BLaER1 (cell line): ENCODE measurements around the gene LRRTM4.
"Not testable (repeated sequence)": the region's sequence is repeated elsewhere in the genome, so short reads cannot be mapped to it uniquely, and the experiment has no call there.

Experiments used
- H3K27ac ChIP-seq: shearing (Covaris generic); formaldehyde crosslinking; 2 replicates; pipeline ENCODE4 v1.8.1; 2022
- H3K27me3 ChIP-seq: shearing (Covaris generic); formaldehyde crosslinking; 2 replicates; pipeline ENCODE4 v1.8.1; 2022
- H3K36me3 ChIP-seq: shearing (Covaris generic); formaldehyde crosslinking; 2 replicates; pipeline ENCODE4 v1.8.1; 2022
- H3K4me1 ChIP-seq: shearing (Covaris generic); formaldehyde crosslinking; 2 replicates; pipeline ENCODE4 v1.8.1; 2022
- H3K4me2 ChIP-seq: shearing (Covaris generic); formaldehyde crosslinking; 2 replicates; pipeline ENCODE4 v1.8.1; 2022
- H3K4me3 ChIP-seq: shearing (Covaris generic); formaldehyde crosslinking; 2 replicates; pipeline ENCODE4 v1.8.1; 2022
- H3K9ac ChIP-seq: shearing (Covaris generic); formaldehyde crosslinking; 2 replicates; pipeline ENCODE4 v1.8.1; 2022
- H3K9me3 ChIP-seq: shearing (Covaris generic); formaldehyde crosslinking; 2 replicates; pipeline ENCODE4 v1.8.1; 2022
- H4K20me1 ChIP-seq: shearing (Covaris generic); formaldehyde crosslinking; 2 replicates; pipeline ENCODE4 v1.8.1; 2022
- Cebpa-rat ChIP-seq: shearing (Covaris generic); IDR thresholded peaks from 2 replicates; pipeline ENCODE4 v1.8.1; 2022

LRRTM4 gene

DNA sequence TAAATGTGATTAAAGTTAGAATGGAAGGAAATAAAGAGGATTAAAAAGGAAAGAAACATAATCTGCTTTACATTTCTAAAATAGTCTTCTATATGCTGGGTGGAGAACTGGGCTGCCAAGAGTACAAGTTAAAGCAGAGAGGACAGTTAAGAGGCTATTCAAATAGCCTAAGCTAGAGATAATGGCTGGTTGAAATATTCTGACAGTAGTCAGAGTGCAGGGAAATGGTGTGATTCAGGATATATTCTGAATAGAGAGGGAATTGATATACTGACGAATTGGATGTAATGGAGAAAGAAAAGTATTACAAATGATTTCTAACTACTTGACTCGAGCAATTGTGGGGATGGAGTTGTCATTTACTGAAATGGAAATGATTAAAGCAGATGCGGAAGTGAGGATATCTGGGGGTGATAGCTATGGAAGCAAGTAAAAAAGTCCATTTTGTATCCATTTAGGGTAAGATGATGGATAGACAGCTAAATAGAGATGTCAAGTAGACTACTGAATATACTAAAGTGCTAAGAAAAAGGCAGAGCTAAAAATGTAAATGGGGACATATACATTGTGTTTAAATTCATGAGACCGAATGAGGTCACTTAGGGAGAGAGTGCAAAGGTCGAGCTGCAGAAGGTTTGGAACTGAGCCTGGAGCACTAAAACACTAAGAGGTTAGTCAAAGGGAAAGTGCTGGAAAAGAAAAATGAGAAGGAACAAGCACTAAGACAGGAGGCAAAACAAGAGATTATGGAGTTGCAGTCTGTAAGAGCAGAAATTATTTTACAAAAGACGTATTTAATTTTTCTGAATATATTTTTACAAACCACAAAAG, 696.8 kb downstream of the LRRTM4 start:
- Histone ChIP-seq H4K20me1 (no peaks in the 10 kb centered on the region), H3K4me2 (no peak overlapping the region), H3K9me3 (no peaks in the 10 kb centered on the region), H3K36me3 (no peaks in the 10 kb centered on the region), H3K4me3 (no peak overlapping the region), H3K27ac (no peak overlapping the region), H3K27me3 (no peaks in the 10 kb centered on the region), H3K4me1 (no peaks in the 10 kb centered on the region), H3K9ac (no peak overlapping the region)
- TF ChIP-seq Cebpa-rat = no peak

DNA sequence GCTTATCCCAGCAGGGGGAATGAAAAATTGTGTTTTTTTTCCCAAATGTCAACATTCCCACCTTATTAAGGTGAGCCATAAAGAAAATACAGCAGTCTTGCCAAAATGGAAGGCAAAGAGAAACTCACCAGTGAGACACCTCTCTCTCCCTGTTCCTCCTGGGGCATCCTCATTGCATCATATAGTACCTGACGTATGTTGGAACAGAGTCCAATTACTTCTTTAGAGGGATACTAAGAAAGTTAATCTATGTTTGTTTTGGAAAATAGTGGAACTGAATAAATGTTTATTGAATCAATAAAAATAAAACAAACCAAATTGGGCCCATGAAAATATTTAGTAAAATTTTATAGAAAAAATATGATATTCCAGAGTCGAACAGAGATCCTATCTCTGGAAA, 700.4 kb downstream of the LRRTM4 start:
- H3K4me1 ChIP-seq = no peaks in the 10 kb centered on the region
- no peak overlapping the region for H3K9ac ChIP-seq
- H4K20me1 ChIP-seq = no peaks in the 10 kb centered on the region
- no peaks in the 10 kb centered on the region for H3K9me3 ChIP-seq
- H3K36me3 ChIP-seq = no peaks in the 10 kb centered on the region
- H3K4me2 ChIP-seq = no peak overlapping the region
- no peak overlapping the region for H3K27ac ChIP-seq
- no peaks in the 10 kb centered on the region for H3K27me3 ChIP-seq
- no peak for TF ChIP-seq Cebpa-rat
- H3K4me3 ChIP-seq = no peak overlapping the region

- H3K4me1 ChIP-seq = no peaks in the 10 kb centered on the region
- no peaks in the 10 kb centered on the region for H3K27me3 ChIP-seq
- H3K9me3 ChIP-seq = no peaks in the 10 kb centered on the region
- H3K27ac ChIP-seq = no peak overlapping the region
- TF ChIP-seq Cebpa-rat = no peak
- no peaks in the 10 kb centered on the region for H3K36me3 ChIP-seq
- no peaks in the 10 kb centered on the region for H4K20me1 ChIP-seq
- no peak overlapping the region for H3K4me2 ChIP-seq
- H3K9ac ChIP-seq = no peak overlapping the region
- H3K4me3 ChIP-seq = no peak overlapping the region
These were observed 709.1 kb downstream of the LRRTM4 start for GRCh38 chr2:76813084-76813483.

DNA sequence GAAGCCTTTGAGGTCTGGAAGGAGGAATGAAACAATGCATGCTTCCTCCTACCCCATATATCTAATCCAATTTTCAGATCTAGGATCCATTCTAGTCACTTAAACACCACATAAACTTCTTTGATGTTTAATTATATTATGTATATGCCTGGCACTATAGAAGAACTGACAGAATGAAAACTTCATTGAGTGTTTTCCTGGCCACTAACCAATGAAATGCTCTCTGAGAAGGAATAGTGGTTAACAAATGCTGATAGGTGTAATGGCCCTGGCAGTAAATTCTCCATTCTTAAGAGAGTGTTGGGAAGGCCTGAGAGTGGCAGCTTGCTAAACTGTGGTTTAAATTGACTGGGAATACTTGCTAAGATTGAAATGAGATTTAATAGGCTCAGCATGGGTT, 710.0 kb downstream of the LRRTM4 start:
- no peak for TF ChIP-seq Cebpa-rat
- Histone ChIP-seq H3K4me2 (no peak overlapping the region), H3K4me3 (no peak overlapping the region), H4K20me1 (no peaks in the 10 kb centered on the region), H3K36me3 (no peaks in the 10 kb centered on the region), H3K27me3 (no peaks in the 10 kb centered on the region), H3K9me3 (no peaks in the 10 kb centered on the region), H3K4me1 (no peaks in the 10 kb centered on the region), H3K9ac (no peak overlapping the region), H3K27ac (no peak overlapping the region)

DNA sequence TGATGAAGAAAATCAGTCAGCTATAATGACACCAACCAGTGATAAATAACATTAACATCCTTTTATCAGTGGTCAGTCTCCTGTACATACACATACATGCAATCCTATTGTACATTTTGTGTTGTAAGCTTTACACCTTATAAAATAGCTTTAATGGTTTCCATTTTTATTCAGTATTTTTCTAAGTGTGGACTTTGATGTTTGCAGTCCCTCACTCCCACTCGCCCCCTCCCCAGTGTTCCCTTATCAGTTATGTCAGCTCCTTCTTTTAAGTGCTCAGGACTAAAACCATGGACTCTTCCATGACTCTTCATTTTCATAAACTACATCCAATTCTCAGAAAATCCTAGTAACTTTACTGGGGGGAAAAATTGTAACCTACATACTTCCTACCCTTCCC, 713.0 kb downstream of the LRRTM4 start:
- no peaks in the 10 kb centered on the region for H3K27me3 ChIP-seq
- no peak for TF ChIP-seq Cebpa-rat
- H3K36me3 ChIP-seq = no peaks in the 10 kb centered on the region
- H3K4me3 ChIP-seq = no peak overlapping the region
- no peaks in the 10 kb centered on the region for H3K9me3 ChIP-seq
- no peak overlapping the region for H3K9ac ChIP-seq
- no peaks in the 10 kb centered on the region for H4K20me1 ChIP-seq
- no peak overlapping the region for H3K27ac ChIP-seq
- no peak overlapping the region for H3K4me2 ChIP-seq
- H3K4me1 ChIP-seq = no peaks in the 10 kb centered on the region

DNA sequence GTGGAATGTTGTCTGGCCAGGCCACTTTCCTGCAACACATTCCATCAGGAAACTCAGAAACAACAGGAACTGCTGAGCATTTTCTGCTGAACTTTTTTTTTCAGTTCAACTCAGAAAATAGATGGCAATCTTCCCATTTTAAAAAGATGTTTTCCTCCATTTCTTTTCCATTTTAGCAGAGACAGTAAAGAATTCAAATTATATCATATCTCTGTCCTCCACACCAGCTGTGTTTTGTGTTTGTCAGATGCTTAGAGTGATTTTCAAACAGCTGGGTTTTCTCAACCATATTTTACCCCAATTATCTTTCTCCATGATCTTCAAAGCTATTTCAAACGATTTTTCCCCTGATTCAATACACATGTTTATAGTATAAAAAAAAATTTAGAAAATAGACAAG, 713.4 kb downstream of the LRRTM4 start:
- TF ChIP-seq Cebpa-rat = no peak
- Histone ChIP-seq H3K36me3 (no peaks in the 10 kb centered on the region), H3K4me3 (no peak overlapping the region), H3K4me2 (no peak overlapping the region), H3K9ac (no peak overlapping the region), H3K4me1 (no peaks in the 10 kb centered on the region), H4K20me1 (no peaks in the 10 kb centered on the region), H3K27me3 (no peaks in the 10 kb centered on the region), H3K27ac (no peak overlapping the region), H3K9me3 (no peaks in the 10 kb centered on the region)

DNA sequence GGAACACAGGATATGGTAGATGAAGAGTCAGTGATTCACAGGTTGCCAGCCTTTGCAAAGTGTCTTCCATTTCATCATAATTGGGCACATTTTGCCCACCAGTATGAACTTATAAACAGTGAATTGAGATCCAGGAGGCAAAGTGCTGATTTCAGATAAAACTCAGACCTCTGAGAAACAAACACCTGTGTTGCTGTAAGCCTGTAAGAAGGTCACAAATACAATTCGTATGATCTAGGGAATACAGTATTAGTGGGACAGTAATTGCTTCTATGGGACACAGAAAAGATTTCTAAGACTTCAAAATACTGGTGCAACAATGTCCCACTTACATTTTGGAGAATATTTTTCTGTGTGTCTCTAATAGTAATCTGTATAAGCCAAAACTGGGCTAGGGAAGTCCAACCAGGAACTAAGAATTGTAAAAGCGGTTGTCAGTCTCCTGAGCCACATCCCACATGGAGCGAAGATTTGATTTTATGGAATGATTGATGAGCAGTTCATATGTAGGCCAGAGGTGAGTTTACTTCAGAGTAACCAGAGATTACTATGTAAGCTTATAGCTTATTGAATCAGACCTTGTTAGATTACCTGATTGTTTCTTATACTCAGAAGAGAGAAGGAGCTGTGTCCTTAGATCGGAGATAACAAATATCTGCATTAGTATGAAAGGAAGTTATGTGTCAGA, 728.4 kb downstream of the LRRTM4 start:
- no peak overlapping the region for H3K27ac ChIP-seq

DNA sequence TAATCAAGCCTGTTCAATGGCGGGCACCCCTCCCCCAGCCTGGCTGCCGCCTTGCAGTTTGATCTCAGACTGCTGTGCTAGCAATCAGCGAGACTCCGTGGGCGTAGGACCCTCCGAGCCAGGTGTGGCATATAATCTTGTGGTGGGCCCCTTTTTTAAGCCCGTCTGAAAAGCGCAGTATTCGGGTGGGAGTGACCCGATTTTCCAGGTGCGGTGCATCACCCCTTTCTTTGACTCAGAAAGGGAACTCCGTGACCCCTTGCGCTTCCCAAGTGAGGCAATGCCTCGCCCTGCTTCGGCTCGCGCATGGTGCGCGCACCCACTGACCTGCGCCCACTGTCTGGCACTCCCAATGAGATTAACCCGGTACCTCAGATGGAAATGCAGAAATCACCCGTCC, 740.9 kb downstream of the LRRTM4 start:
- H3K27me3 ChIP-seq, H3K4me3 ChIP-seq, H3K4me2 ChIP-seq, H3K27ac ChIP-seq, H3K9me3 ChIP-seq, H3K36me3 ChIP-seq, H3K9ac ChIP-seq, H3K4me1 ChIP-seq, H4K20me1 ChIP-seq: not testable (repeated sequence)

More for the DNA sequence above, 728.4 kb downstream of the LRRTM4 start:
- H3K4me3 ChIP-seq = no peak overlapping the region
- TF ChIP-seq Cebpa-rat = no peak
- H3K27me3 ChIP-seq = no peaks in the 10 kb centered on the region
- no peak overlapping the region for H3K9ac ChIP-seq
- H4K20me1 ChIP-seq = no peaks in the 10 kb centered on the region
- no peaks in the 10 kb centered on the region for H3K36me3 ChIP-seq
- H3K4me2 ChIP-seq = no peak overlapping the region
- H3K4me1 ChIP-seq = no peaks in the 10 kb centered on the region
- H3K9me3 ChIP-seq = no peaks in the 10 kb centered on the region

- H3K4me2 ChIP-seq = no peak overlapping the region
- no peak overlapping the region for H3K9ac ChIP-seq
- no peak overlapping the region for H3K4me3 ChIP-seq
- TF ChIP-seq Cebpa-rat = no peak
- no peaks in the 10 kb centered on the region for H3K4me1 ChIP-seq
- no peak overlapping the region for H3K27ac ChIP-seq
- no peaks in the 10 kb centered on the region for H3K36me3 ChIP-seq
- no peaks in the 10 kb centered on the region for H3K9me3 ChIP-seq
- no peaks in the 10 kb centered on the region for H4K20me1 ChIP-seq
- no peaks in the 10 kb centered on the region for H3K27me3 ChIP-seq
These were observed 758.9 kb downstream of the LRRTM4 start for GRCh38 chr2:76763276-76763675.

DNA sequence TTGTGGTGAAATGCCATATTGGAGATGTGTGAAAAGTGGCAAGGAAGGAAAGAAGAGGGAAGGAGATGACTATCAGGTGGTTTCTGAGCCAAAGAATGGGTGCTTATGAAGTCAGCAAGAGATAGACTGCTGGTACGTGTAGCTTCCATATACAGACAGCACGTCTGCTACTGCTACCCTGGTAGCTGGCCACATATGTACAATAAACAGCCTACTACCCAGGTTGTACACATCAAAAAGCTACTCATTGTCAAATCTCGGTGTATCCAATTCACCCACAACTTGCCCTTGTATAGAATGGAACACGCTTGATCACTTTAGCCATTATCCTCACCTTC, 761.8 kb downstream of the LRRTM4 start:
- no peak for TF ChIP-seq Cebpa-rat
- no peaks in the 10 kb centered on the region for H3K4me1 ChIP-seq
- H3K27ac ChIP-seq = no peak overlapping the region
- H3K9me3 ChIP-seq = no peaks in the 10 kb centered on the region
- no peak overlapping the region for H3K4me3 ChIP-seq
- H3K36me3 ChIP-seq = no peaks in the 10 kb centered on the region
- H3K9ac ChIP-seq = no peak overlapping the region
- no peaks in the 10 kb centered on the region for H3K27me3 ChIP-seq
- H4K20me1 ChIP-seq = no peaks in the 10 kb centered on the region
- H3K4me2 ChIP-seq = no peak overlapping the region
